GM11168 (cell line): ENCODE results near the gene ADCY2.

Experiments
- in situ Hi-C: fragments of 300-500 bp; cut with MboI; formaldehyde crosslinking; loops from one replicate; pipeline ENCODE4 v1.12.0; 2022; ENCODE audit warnings: low sequenced_read_pairs; ENCODE audit not compliant: unreplicated experiment

Gene ADCY2

GRCh38 chr5:7642029-7642428 lies 246.1 kb downstream of the ADCY2 start:
- in situ Hi-C loops, result no loop called here

DNA sequence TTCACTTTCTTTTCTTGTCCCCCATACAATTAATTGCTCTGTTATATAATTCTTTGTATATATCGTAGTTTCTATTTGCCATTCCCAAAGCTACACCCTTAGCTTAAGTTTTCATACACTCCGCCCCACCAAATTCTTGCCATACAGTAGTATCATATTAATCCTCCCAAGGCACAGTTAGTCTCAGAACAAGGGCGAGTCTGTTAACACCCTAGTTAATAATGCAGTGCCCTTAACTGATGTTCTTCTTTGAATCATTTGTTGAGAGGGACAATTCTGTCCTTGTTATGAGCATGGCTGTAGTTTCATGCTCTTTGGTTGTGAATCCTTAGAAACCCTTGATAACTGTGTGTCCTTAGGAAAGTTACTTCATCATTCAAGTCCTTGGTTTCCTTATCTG lies 248.8 kb downstream of the ADCY2 start:
- in situ Hi-C loops, result no loop called here

- in situ Hi-C loops, result no loop called here
Observed at GRCh38 chr5:7650755-7651154, 254.8 kb downstream of the ADCY2 start.

- in situ Hi-C loops, result no loop called here
Observed at GRCh38 chr5:7653046-7653445, 257.1 kb downstream of the ADCY2 start.

- in situ Hi-C loops, result no loop called here
Observed at GRCh38 chr5:7657153-7657552, 261.2 kb downstream of the ADCY2 start.

- in situ Hi-C loops, result no loop called here
Observed at GRCh38 chr5:7659420-7659819, 263.5 kb downstream of the ADCY2 start.

DNA sequence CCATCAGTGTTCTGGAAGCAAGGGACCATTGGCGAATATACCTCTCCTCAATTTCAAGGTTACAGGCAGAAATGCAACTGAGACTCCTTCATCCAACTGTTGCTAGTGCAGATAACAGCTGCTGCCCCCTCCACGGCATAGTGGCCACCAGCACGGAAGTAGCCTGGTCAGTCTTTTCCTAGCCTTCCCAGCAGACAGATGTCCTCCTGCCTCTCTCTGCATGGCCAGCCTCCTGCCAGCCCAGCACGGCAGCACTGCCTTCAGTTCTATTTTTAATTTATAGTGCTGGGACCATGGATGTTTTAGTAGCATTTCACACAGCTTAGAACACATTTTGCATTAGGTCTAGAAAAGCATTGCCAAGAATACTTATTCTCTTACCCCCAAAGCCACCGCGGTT lies 266.4 kb downstream of the ADCY2 start:
- in situ Hi-C loops, result no loop called here

DNA sequence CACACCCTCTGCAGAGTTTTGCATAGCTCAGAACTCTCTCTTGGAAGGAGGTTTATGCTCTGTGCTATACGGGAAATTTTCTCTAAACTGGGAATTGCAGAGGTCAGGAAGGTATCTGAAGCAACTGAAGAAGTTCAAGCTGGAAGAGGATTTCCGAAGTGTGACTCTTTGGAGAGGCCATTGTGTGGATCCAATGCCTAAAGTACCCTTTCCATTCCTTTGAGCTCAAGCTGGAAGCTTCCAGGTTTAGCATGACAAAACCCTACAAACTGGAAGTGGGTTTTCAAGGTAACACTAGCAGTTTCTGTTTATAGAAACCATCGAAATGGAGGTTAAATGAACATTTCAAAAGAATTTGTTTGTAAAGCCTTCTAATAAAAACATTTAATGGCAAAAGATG lies 267.9 kb downstream of the ADCY2 start:
- in situ Hi-C loops, result no loop called here

DNA sequence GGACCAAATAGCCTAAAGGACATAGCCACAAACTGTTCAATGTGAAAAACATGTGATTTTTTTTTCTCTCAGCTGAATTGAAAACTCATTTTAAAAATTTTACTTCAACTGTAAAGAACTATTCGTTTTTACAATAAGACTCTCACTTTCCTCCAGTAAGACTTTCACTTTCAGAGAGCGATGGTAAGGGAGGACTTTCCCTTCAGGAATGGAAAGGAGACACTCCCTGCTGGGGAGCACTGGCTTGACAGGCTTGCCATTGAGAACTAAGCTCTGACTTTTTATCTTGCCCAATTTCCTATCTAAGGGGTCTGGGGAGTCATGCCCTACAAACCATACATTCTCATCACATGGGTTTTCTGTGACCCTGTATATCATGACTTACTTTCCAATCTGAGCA lies 268.3 kb downstream of the ADCY2 start:
- in situ Hi-C loops, result no loop called here

- in situ Hi-C loops, result no loop called here
Observed at GRCh38 chr5:7667216-7667767, 271.4 kb downstream of the ADCY2 start.

- in situ Hi-C loops, result no loop called here
Observed at GRCh38 chr5:7668161-7668560, 272.2 kb downstream of the ADCY2 start.

GRCh38 chr5:7668627-7669026 lies 272.7 kb downstream of the ADCY2 start:
- in situ Hi-C loops, result no loop called here

GRCh38 chr5:7671381-7671993 lies 275.5 kb downstream of the ADCY2 start:
- in situ Hi-C loops, result no loop called here

DNA sequence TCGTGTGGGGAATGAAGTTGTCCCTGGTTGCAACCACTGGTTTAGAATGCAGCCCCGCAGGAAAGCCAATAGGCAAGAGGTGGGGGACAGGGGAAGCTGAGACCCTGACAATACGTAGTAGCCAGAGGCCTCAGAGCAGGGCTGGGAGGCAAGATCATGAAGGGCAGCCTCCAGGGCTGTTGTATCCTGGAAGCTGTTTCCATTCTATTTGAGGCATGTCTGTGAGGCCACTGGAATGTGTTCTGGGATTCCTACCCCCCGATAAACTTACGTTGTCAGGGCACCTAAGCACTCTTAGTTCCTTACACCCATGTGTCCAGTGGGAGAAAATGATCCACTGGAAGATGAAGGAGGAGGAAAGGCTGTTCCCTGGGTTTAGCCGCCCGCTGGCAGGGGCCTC lies 277.7 kb downstream of the ADCY2 start:
- in situ Hi-C loops, result no loop called here

DNA sequence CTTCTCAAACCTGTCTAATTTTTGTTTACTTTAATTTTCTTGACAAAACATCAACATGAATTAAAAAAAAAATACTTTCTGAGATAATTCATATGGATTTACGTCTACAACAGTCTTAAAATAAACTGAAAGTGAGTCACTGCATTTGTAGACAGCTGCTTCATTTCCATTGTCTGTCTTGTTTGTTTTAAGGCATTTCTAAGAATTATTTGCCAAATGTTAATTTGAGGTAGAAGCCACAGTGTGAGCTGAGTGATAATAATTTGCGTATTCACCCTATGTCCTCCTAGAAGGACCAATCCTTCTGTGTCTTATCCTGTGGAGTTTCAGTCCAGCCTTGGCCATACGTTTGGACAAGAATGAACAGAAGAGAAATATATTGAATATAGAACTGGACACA lies 280.5 kb downstream of the ADCY2 start:
- in situ Hi-C loops, result no loop called here

GRCh38 chr5:7678030-7678429 lies 282.1 kb downstream of the ADCY2 start:
- in situ Hi-C loops, result no loop called here

DNA sequence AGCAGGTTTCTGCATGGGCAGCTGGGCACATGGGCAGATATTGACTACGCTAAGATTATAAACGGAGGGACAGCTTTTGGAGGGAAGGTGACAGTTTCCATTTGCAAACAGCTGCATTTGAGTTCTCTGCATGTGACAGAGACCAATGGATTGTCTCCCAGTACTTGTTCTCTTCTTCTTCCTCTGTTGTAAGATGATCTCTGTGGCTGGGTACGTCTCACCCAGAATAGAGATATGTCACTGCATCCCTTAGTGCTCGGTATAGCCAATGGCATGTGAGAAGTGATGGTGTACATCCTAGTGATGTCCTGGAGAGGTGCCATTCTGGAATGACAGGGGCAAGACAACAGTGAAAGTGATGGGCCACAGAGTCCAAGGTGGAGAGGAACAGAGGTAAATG lies 283.7 kb downstream of the ADCY2 start:
- in situ Hi-C loops, result no loop called here

- in situ Hi-C loops, result no loop called here
Observed at GRCh38 chr5:7680260-7680659, 284.3 kb downstream of the ADCY2 start.

DNA sequence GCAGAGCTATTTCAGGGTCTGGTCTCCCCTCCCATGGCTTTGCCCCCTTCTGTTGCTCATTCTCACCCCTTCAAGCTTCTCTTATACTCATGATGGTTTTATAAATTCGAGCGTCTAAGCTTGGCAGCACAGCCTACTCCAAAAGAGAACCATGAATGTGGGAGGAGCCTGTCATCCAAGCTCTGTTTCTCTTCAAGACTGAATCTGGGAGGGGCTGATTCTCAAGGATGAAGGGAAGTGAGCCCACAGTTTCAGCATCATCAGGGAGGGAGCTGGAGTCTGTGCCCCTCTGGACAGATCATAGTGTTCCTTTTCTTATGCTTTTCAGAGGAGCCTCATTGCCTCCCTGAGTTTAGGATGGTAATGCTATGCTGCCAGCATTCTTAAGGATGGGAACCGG lies 286.4 kb downstream of the ADCY2 start:
- in situ Hi-C loops, result no loop called here

DNA sequence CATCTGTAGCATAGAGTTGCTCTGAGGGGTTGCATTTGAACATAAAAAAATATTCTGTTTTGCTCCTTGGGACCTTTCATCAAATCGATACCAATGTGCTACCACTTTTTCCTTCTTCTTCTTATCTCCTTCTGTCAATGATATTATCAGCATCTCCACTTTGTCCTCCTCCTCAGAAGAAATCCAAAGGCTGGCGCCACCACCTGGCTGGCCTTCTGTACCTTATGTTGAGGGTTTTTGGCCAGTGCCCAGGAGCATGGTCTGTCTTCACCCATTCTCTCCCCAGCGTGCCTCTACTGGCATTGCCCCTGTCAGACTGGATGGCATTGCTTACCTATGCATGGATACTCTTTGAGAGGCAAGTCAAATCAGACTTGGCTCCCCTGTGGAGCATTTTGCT lies 287.8 kb downstream of the ADCY2 start:
- in situ Hi-C loops, result no loop called here

- in situ Hi-C loops, result no loop called here
Observed at GRCh38 chr5:7684826-7685225, 288.9 kb downstream of the ADCY2 start.

DNA sequence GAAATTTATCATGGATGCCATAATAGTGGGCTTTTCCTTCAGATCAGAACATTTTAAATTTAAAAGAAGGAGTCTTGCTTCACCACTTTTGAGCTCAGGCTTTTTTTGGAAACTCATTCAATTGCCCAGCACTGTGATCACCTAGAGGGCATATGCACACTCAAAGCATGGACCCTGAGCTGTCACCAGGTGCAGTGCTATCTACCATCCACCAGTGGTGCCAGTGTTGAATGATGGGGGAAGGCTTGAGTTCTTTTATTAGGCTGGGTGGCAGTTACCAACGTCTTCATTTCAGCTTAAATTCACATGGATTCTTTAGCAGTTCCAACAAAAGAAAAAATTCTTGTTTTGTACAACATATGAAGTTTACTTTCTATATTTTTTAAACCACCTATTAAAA lies 290.9 kb downstream of the ADCY2 start:
- in situ Hi-C loops, result no loop called here

GRCh38 chr5:7690557-7690956 lies 294.6 kb downstream of the ADCY2 start:
- in situ Hi-C loops, result no loop called here
